ENCODE measurements around the gene ADAMTS6. TPM values are rescaled to one million over a fixed set of nuclear protein-coding genes. Genes with fewer than 3 reads are reported as not detected.

The ADAMTS6 gene
- total RNA-seq: 85.0 and 90.7 TPM in 2 replicates

GRCh38 chr5:65481635-65482295 is at the start of gene ADAMTS6:
Gene ADAMTS6 (minus strand): TSS chr5:65481920. CDS start chr5:65473673, 8,247 bp downstream.

Other genes starting within 250 kb of the ADAMTS6 start
- 4.7 and 8.3 TPM in 2 replicates for gene CENPK, start 81.2 kb upstream of the ADAMTS6 start, total RNA-seq
- 25.9 and 31.3 TPM in 2 replicates for gene PPWD1, start 81.4 kb upstream of the ADAMTS6 start, total RNA-seq
- gene TRIM23, start 142.4 kb upstream of the ADAMTS6 start, total RNA-seq: 34.5 and 48.0 TPM in 2 replicates
- gene SHLD3, start 143.1 kb upstream of the ADAMTS6 start, total RNA-seq: 1.8 and 2.3 TPM in 2 replicates
- gene TRAPPC13, start 143.1 kb upstream of the ADAMTS6 start, total RNA-seq: 17.9 and 19.7 TPM in 2 replicates
- 25.3 and 26.1 TPM in 2 replicates for gene SGTB, start 240.2 kb upstream of the ADAMTS6 start, total RNA-seq
- gene NLN, start 240.3 kb upstream of the ADAMTS6 start, total RNA-seq: 37.7 and 51.1 TPM in 2 replicates